Measurements from ENCODE around the gene CABP7.
A peak's percentile ranks its signal among the peaks of the same experiment; 100 is the strongest.

DNA sequence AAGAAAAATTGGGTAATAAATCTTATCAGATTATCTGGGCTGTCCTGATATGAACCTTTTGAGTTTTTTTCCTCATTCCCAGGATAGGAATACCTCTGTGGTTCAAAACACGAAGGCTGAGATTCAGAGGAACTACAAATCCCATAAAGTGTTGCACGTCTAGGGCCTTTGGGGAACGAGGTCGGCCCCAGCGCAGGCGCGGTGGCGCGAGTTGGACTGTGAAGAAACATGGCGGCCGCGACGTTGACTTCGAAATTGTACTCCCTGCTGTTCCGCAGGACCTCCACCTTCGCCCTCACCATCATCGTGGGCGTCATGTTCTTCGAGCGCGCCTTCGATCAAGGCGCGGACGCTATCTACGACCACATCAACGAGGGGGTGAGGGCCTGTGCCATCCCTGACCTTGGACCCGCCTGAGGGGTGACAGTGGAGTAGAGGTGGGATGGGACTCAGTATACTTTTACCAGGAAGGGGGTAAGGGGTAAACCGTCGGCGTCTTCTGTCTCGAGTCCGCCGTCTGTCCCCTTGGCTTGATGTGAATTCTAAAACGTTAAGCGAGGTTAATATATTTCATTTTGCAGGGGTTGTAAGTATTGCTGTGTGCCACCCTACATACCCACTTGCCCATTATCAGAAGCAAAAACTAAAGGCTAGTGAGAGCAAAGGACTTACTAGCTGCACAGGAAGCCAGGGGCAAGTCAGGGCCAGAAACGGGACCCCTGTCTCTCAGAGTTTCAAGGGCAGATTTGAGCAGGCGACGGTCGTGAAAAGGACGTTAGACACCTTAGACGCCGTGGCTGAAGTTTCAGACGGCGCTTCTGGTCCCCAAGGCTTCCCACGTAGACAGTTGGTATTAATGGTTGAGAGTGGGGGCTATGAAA lies 47.6 kb downstream of the CABP7 start, which contains the start of gene UQCR10:
- TF ChIP-seq, protein P1, sequence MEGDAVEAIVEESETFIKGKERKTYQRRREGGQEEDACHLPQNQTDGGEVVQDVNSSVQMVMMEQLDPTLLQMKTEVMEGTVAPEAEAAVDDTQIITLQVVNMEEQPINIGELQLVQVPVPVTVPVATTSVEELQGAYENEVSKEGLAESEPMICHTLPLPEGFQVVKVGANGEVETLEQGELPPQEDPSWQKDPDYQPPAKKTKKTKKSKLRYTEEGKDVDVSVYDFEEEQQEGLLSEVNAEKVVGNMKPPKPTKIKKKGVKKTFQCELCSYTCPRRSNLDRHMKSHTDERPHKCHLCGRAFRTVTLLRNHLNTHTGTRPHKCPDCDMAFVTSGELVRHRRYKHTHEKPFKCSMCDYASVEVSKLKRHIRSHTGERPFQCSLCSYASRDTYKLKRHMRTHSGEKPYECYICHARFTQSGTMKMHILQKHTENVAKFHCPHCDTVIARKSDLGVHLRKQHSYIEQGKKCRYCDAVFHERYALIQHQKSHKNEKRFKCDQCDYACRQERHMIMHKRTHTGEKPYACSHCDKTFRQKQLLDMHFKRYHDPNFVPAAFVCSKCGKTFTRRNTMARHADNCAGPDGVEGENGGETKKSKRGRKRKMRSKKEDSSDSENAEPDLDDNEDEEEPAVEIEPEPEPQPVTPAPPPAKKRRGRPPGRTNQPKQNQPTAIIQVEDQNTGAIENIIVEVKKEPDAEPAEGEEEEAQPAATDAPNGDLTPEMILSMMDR (IDR thresholded peaks at IDR 0.05; ENCODE audit: control extremely low read depth in 1 of 3, insufficient read depth in 1 of 3, low read depth in 1 of 3, low read length in 3 of 3): no peak
- TF ChIP-seq POLR2AphosphoS5 (IDR thresholded peaks at IDR 0.05; ENCODE audit: low read depth, low read length) (peak; percentile 84), YY1 (IDR thresholded peaks at IDR 0.05; ENCODE audit: low read depth, low read length) (peak; percentile 96), GABPA (IDR thresholded peaks at IDR 0.05; ENCODE audit: borderline replicate concordance, insufficient read depth, low read length) (no peak)

Data from H1 (cell line).